PFSK-1 (cell line): ENCODE measurements around the gene FER.

Experiments used
- FOXP2 ChIP-seq: optimal IDR thresholded peaks from 2 replicates; pipeline ENCODE3; 2011; ENCODE audit warnings: borderline replicate concordance, control low read depth, inconsistent platforms; ENCODE audit not compliant: insufficient read depth; ENCODE audit errors: extremely low read length, extremely low read depth
- POLR2AphosphoS5 ChIP-seq: IDR thresholded peaks from 2 replicates; pipeline ENCODE4 v1.6.1; 2012; ENCODE audit warnings: low read depth, mild to moderate bottlenecking, control low read depth, low read length, moderate library complexity
- SIN3A ChIP-seq: IDR thresholded peaks from 2 replicates; pipeline ENCODE4 v1.6.1; 2012; ENCODE audit warnings: mild to moderate bottlenecking, low read length, moderate library complexity, borderline replicate concordance; ENCODE audit not compliant: insufficient read depth
- TAF1 ChIP-seq: IDR thresholded peaks from 2 replicates; pipeline ENCODE4 v1.6.1; 2012; ENCODE audit warnings: low read length, control low read depth, borderline replicate concordance; ENCODE audit not compliant: insufficient read depth
- TF ChIP-seq, protein P1 (sequence below), 2 experiments: IDR thresholded peaks; 2 replicates each; pipeline versions ENCODE4 v1.6.1 to v1.8.0; 2011 to 2012; ENCODE audit warnings: low read depth in 2 of 2, low read length in 2 of 2, control low read depth in 1 of 2, inconsistent platforms in 1 of 2, mild to moderate bottlenecking in 1 of 2, moderate library complexity in 1 of 2; ENCODE audit not compliant: insufficient read depth in 1 of 2

Gene FER

DNA sequence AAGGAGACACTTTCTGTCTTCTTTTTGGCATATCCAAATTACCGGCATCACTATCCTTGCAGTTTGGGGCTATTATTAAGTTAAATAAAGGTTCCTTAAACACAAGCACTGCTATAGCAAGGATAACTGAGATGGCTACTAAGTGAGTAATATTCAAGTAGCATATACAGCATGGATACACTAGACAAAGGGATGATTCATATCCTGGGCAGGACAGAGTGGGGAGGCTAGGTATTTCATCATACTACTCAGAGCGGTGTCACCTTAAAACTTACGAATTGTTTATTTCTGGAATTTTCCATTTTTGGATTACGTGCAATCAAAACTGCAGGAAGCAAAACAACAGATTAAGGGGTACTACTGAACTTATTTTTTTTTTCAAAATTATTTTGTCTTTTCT is 54.1 kb downstream of the FER start:
- TF ChIP-seq POLR2AphosphoS5 (no peak), FOXP2 (no peak)
- TF ChIP-seq, protein P1, sequence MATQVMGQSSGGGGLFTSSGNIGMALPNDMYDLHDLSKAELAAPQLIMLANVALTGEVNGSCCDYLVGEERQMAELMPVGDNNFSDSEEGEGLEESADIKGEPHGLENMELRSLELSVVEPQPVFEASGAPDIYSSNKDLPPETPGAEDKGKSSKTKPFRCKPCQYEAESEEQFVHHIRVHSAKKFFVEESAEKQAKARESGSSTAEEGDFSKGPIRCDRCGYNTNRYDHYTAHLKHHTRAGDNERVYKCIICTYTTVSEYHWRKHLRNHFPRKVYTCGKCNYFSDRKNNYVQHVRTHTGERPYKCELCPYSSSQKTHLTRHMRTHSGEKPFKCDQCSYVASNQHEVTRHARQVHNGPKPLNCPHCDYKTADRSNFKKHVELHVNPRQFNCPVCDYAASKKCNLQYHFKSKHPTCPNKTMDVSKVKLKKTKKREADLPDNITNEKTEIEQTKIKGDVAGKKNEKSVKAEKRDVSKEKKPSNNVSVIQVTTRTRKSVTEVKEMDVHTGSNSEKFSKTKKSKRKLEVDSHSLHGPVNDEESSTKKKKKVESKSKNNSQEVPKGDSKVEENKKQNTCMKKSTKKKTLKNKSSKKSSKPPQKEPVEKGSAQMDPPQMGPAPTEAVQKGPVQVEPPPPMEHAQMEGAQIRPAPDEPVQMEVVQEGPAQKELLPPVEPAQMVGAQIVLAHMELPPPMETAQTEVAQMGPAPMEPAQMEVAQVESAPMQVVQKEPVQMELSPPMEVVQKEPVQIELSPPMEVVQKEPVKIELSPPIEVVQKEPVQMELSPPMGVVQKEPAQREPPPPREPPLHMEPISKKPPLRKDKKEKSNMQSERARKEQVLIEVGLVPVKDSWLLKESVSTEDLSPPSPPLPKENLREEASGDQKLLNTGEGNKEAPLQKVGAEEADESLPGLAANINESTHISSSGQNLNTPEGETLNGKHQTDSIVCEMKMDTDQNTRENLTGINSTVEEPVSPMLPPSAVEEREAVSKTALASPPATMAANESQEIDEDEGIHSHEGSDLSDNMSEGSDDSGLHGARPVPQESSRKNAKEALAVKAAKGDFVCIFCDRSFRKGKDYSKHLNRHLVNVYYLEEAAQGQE (IDR thresholded peaks at IDR 0.05; ENCODE audit: insufficient read depth in 1 of 2, low read depth in 2 of 2, low read length in 2 of 2), result no peak

DNA sequence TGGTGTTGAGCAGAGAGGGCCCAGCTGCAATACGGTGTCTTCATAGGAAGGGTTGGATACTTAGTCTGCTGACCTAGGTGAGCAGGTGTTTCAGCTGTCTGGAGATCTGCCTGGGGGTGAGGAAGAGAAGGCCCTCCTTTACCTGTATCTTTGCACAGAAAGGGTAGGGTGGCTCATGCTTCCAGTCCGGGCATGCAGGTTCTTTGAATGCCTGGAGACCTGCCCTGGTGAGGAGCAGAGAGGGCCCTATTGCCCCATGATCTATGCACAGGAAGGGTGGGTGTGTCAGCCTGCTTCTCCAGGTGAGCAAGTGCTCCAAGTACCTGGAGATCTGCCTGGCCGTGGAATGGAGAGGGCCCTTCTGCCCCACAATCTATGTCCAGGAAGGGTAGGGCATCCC is 63.0 kb downstream of the FER start:
- TF ChIP-seq TAF1 (no peak), POLR2AphosphoS5 (no peak), SIN3A (no peak), FOXP2 (no peak)
- TF ChIP-seq, protein P1 (IDR thresholded peaks at IDR 0.05; ENCODE audit: insufficient read depth in 1 of 2, low read depth in 2 of 2, low read length in 2 of 2), result no peak

DNA sequence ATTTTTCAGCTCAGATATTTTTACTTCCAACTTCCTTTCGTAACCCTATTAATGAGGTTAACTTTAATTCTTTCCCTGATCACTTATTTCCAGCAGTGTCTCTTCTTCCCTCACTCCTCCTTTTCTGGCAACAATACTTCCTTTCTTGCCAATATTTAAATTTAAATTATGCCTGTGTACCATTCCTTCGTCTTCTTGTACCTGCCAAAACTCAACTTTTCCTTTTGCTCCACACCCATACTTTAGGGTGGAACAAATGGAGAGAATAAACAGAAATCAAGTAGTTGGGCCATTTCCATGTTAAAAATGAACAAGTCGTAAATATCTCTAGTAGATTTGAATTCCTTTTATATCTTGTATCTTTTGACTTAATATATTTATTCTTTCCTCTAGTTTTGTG is 66.0 kb downstream of the FER start:
- TF ChIP-seq POLR2AphosphoS5, result no peak
- TF ChIP-seq, protein P1 (IDR thresholded peaks at IDR 0.05; ENCODE audit: insufficient read depth in 1 of 2, low read depth in 2 of 2, low read length in 2 of 2), result no peak
- no peak for TF ChIP-seq TAF1
- no peak for TF ChIP-seq SIN3A

DNA sequence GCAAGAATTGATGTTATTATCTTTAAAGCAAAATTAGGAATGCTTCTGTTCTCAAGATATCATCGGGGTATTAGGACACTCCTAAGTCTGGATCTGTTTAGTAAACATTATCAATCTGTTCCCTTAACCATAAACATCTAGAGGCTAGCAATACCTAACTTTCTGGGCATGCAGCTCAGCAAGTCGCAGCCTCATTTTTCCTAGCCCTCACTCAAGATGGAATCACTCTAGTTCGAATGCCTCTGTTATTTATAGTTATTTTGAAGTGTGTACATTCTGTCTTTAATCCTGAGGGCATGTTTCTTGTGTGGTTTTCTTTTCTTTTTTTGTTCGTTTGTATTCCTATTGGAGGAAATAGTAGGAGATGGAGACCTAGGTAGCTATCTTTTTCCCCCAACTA is 66.9 kb downstream of the FER start:
- TF ChIP-seq SIN3A (no peak), POLR2AphosphoS5 (no peak), TAF1 (no peak), FOXP2 (no peak)
- TF ChIP-seq, protein P1 (IDR thresholded peaks at IDR 0.05; ENCODE audit: insufficient read depth in 1 of 2, low read depth in 2 of 2, low read length in 2 of 2), result no peak

DNA sequence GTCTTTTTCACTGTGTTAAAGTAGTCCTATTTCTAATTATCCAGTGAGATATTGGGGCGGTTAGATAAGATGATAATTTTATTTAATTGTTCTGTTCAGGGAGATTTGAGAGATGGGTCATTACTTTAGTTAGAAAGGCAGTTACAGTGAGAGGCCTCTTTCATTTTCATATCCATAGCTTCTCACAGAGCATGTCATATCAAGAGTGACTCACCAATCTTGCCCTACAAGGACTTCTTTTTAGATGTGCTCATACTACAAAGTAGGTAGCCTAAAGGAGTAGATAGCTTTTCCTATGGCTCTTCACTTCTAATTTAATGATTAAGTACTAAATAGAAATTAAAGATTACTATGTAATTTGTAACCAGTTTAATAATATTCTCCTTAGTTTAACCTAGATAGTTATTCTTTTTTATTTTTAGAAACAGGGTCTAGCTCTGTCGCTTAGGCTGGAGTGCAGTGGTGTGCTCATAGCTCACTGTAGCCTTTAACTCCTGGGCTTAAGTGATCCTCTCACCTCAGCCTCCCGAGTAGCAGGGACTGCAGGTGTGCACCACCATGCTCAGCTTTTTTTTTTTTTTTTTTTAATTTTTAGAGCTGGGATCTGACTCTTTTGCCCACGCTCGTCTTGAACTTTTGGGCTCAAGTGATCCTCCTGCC is 71.0 kb downstream of the FER start:
- no peak for TF ChIP-seq POLR2AphosphoS5
